ENCODE data around the gene GPBAR1. TPM values are rescaled to one million over a fixed set of nuclear protein-coding genes. Genes with fewer than 3 reads are reported as not detected.
"Not testable (repeated sequence)": the region's sequence is repeated elsewhere in the genome, so short reads cannot be mapped to it uniquely, and the experiment has no call there.

GPBAR1 gene
- total RNA-seq, 1 donor from 2014 or later, result not detected

GRCh38 chr2:218271487-218271797 lies 10.6 kb downstream of the GPBAR1 start:
- TF ChIP-seq CTCF (IDR thresholded peaks at IDR 0.05), result no peak
- no peak for DNase-seq (ENCODE audit: extremely low spot score, unreplicated experiment)
- Mint-ChIP-seq H3K4me1 (ENCODE audit: unreplicated experiment) (peaks cover 37% of the 10 kb centered on the region), H3K9me3 (ENCODE audit: unreplicated experiment) (no peaks in the 10 kb centered on the region), H3K36me3 (ENCODE audit: unreplicated experiment) (peaks cover 21% of the 10 kb centered on the region), H3K27ac (ENCODE audit: unreplicated experiment) (peak overlapping the region; percentile 95), H3K27me3 (ENCODE audit: unreplicated experiment) (no peaks in the 10 kb centered on the region), H3K4me3 (ENCODE audit: unreplicated experiment) (peak overlapping the region; percentile 96)

DNA sequence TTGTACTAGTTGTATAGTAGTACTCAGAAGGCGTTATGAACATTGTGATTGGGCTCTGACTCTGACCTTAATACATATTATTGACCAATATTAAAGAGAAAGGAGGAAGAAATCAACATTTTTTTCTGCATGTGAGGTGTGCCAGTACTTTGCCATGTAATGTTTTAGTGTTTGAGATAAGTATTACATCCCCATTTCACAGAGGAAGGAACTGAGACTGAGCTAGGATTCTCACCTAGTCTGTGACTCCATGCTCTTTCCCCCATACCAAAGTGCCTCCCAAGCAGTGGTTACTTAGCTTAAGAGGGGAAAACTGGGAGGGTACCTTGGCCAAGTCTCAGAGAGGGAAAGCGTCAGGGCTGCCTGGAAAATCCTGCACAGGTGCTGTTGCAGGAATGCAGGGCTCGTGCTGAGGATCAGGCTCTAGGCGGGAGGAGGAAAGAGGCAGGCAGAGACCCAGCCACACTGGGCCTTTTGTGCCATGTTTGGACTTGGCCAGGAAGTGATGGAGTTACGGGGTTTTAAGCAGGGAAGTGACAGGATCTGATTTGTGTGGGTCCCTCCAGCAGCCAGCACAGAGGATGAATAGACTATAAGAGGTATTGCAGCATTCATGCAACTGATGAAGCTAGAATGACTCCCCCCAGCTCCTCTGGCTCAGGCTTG lies 11.2 kb downstream of the GPBAR1 start:
- H3K9me3 Mint-ChIP-seq (ENCODE audit: unreplicated experiment), result no peaks in the 10 kb centered on the region
- peaks cover 23% of the 10 kb centered on the region for H3K36me3 Mint-ChIP-seq (ENCODE audit: unreplicated experiment)
- H3K4me3 Mint-ChIP-seq (ENCODE audit: unreplicated experiment), result peak overlapping the region; percentile 96
- TF ChIP-seq CTCF (IDR thresholded peaks at IDR 0.05), result no peak
- H3K4me1 Mint-ChIP-seq (ENCODE audit: unreplicated experiment), result peaks cover 37% of the 10 kb centered on the region
- H3K27me3 Mint-ChIP-seq (ENCODE audit: unreplicated experiment), result no peaks in the 10 kb centered on the region
- peak overlapping the region; percentile 63 for H3K27ac Mint-ChIP-seq (ENCODE audit: unreplicated experiment)
- DNase-seq (ENCODE audit: extremely low spot score, unreplicated experiment), result no peak

GRCh38 chr2:218272531-218273212 lies 11.9 kb downstream of the GPBAR1 start:
- H3K4me3 Mint-ChIP-seq (ENCODE audit: unreplicated experiment), result peak overlapping the region; percentile 26
- no peaks in the 10 kb centered on the region for H3K9me3 Mint-ChIP-seq (ENCODE audit: unreplicated experiment)
- H3K27ac Mint-ChIP-seq (ENCODE audit: unreplicated experiment), result peak overlapping the region; percentile 63
- peaks cover 21% of the 10 kb centered on the region for H3K36me3 Mint-ChIP-seq (ENCODE audit: unreplicated experiment)
- TF ChIP-seq CTCF (IDR thresholded peaks at IDR 0.05), result peak; percentile 93
- DNase-seq (ENCODE audit: extremely low spot score, unreplicated experiment), result peak; percentile 93
- H3K4me1 Mint-ChIP-seq (ENCODE audit: unreplicated experiment), result peaks cover 37% of the 10 kb centered on the region
- H3K27me3 Mint-ChIP-seq (ENCODE audit: unreplicated experiment), result no peaks in the 10 kb centered on the region

GRCh38 chr2:218273214-218273907 lies 12.5 kb downstream of the GPBAR1 start:
- Mint-ChIP-seq H3K4me1 (ENCODE audit: unreplicated experiment) (peaks cover 37% of the 10 kb centered on the region), H3K27ac (ENCODE audit: unreplicated experiment) (peak overlapping the region; percentile 63), H3K36me3 (ENCODE audit: unreplicated experiment) (peaks cover 23% of the 10 kb centered on the region)
- H3K9me3 Mint-ChIP-seq (ENCODE audit: unreplicated experiment); H3K27me3 Mint-ChIP-seq (ENCODE audit: unreplicated experiment); H3K4me3 Mint-ChIP-seq (ENCODE audit: unreplicated experiment); DNase-seq (ENCODE audit: extremely low spot score, unreplicated experiment): not testable (repeated sequence)

DNA sequence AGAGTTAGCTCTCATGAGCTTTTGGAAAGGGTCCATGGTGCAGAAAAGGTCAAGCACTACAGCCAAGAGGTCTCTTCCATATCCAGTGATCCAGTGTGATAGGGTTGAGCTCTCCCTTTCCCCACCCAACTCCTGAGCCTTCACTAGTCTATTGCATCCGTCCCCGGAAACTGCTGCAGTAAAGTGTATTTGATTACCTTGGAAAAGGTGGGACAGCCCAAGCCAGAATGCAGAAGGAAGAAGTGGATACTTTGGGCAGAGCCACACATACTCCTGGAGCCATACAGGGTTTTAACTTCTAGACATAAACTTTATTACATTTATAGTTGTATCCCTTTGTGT lies 13.1 kb downstream of the GPBAR1 start:
- H3K27me3 Mint-ChIP-seq (ENCODE audit: unreplicated experiment), result no peaks in the 10 kb centered on the region
- no peak overlapping the region for H3K4me3 Mint-ChIP-seq (ENCODE audit: unreplicated experiment)
- DNase-seq (ENCODE audit: extremely low spot score, unreplicated experiment), result no peak
- TF ChIP-seq CTCF (IDR thresholded peaks at IDR 0.05), result no peak
- H3K4me1 Mint-ChIP-seq (ENCODE audit: unreplicated experiment), result peaks cover 34% of the 10 kb centered on the region
- peak overlapping the region; percentile 63 for H3K27ac Mint-ChIP-seq (ENCODE audit: unreplicated experiment)
- H3K36me3 Mint-ChIP-seq (ENCODE audit: unreplicated experiment), result peaks cover 23% of the 10 kb centered on the region
- H3K9me3 Mint-ChIP-seq (ENCODE audit: unreplicated experiment), result no peaks in the 10 kb centered on the region

Measured in osteocyte (in vitro differentiated cells).